ENCODE measurements around the gene ABHD14A.
"Not testable (repeated sequence)": the region's sequence is repeated elsewhere in the genome, so short reads cannot be mapped to it uniquely, and the experiment has no call there.

The ABHD14A gene

GRCh38 chr3:51988286-51989146 is 13.7 kb downstream of the ABHD14A start:
- Mint-ChIP-seq H3K36me3 (peaks cover 47% of the 10 kb centered on the region), H3K4me1 (peaks cover 36% of the 10 kb centered on the region), H3K27ac (peak overlapping the region; percentile 90), H3K4me3 (no peak overlapping the region), H3K9me3 (no peaks in the 10 kb centered on the region)
- no peak for DNase-seq (ENCODE audit: low spot score in 2 of 2)
- ATAC-seq, result no peak

DNA sequence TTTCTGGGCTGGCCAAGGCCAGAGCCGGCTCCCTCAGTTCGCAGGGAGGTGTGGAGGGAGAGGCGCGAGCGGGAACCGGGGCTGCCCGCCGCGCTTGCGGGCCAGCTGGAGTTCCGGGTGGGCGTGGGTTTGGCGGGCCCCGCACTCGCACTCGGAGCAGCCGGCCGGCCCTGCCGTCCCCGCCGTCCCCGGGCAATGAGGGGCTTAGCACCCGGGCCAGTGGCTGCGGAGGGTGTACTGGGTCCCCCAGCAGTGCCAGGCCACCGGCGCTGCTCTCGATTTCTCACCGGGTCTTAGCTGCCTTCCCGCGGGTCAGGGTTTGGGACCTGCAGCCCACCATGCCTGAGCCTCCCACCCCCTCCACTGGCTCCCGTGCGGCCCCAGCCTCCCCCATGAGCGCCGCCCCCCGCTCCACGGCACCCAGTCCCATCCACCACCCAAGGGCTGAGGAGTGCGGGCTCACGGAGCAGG is 15.7 kb downstream of the ABHD14A start:
- not testable (repeated sequence) for DNase-seq (ENCODE audit: low spot score in 2 of 2); ATAC-seq; H3K4me3 Mint-ChIP-seq; H3K9me3 Mint-ChIP-seq
- Mint-ChIP-seq H3K27ac (peak overlapping the region; percentile 58), H3K36me3 (peaks cover 67% of the 10 kb centered on the region), H3K4me1 (peaks cover 45% of the 10 kb centered on the region)

DNA sequence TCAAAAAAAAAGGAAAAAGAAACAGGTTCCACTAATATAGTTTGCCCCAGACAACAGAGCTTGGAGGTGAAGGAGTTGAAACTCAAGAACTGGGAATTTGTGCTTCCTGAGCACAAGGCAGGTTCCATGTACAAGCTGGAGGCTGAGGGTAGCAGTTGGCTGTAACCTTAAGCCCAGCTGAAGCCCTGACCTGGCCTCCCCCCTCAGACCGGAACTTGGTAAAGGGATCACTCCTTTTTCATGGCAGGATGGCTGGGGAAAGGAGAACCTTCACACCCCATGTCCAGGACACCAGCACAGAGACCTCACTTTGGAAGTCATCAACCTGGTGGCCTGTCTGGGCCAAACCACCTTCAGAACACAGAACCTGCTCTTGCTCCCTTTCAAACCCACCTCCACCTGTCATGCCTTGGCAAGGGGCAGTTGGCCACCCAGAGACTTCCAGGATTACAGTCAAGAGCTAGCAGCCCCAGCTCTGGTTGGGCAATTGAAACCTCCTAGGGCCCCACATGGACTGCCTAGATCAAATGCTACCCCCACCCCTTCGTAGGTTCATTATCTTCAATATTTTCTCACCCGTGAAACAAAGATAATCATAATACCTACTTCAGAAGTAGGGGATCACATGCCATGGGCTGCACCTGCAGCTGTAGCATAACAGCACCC is 17.3 kb downstream of the ABHD14A start:
- peaks cover 49% of the 10 kb centered on the region for H3K4me1 Mint-ChIP-seq
- DNase-seq (ENCODE audit: low spot score in 2 of 2) (no peak), ATAC-seq (no peak)
- H3K36me3 Mint-ChIP-seq, result peaks cover 73% of the 10 kb centered on the region
- H3K27ac Mint-ChIP-seq, result peak overlapping the region; percentile 100
- H3K4me3 Mint-ChIP-seq, result peak overlapping the region; percentile 100
- H3K9me3 Mint-ChIP-seq, result no peaks in the 10 kb centered on the region

- Mint-ChIP-seq H3K4me1 (peaks cover 46% of the 10 kb centered on the region), H3K27ac (peak overlapping the region; percentile 100), H3K4me3 (peak overlapping the region; percentile 100), H3K36me3 (peaks cover 64% of the 10 kb centered on the region)
- ATAC-seq; H3K9me3 Mint-ChIP-seq; DNase-seq (ENCODE audit: low spot score in 2 of 2): not testable (repeated sequence)
These were observed 18.8 kb downstream of the ABHD14A start for GRCh38 chr3:51993657-51994056.

DNA sequence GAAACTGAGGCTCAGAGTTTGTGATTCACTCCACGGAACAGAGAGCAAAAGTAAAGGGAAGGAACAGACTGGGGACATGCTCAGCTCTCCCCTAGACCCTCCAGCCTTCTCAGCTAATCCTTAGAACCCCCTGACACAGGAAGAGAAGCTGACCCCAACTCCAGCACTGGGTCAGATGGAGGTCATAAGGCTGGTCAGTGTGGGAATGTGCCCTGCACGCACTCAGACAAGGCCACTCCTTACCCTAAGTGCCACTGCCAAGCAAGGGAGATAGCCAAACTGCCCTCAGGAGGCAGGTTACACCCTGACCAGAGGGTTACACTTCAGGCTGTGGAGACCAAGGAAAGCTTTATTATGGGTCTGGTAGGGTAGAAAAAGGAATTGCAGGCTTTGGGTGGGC is 19.7 kb downstream of the ABHD14A start:
- no peak for ATAC-seq
- H3K4me1 Mint-ChIP-seq, result peaks cover 40% of the 10 kb centered on the region
- H3K4me3 Mint-ChIP-seq, result peak overlapping the region; percentile 100
- peak overlapping the region; percentile 100 for H3K27ac Mint-ChIP-seq
- H3K36me3 Mint-ChIP-seq, result peaks cover 57% of the 10 kb centered on the region
- no peak for DNase-seq (ENCODE audit: low spot score in 2 of 2)
- no peaks in the 10 kb centered on the region for H3K9me3 Mint-ChIP-seq

DNA sequence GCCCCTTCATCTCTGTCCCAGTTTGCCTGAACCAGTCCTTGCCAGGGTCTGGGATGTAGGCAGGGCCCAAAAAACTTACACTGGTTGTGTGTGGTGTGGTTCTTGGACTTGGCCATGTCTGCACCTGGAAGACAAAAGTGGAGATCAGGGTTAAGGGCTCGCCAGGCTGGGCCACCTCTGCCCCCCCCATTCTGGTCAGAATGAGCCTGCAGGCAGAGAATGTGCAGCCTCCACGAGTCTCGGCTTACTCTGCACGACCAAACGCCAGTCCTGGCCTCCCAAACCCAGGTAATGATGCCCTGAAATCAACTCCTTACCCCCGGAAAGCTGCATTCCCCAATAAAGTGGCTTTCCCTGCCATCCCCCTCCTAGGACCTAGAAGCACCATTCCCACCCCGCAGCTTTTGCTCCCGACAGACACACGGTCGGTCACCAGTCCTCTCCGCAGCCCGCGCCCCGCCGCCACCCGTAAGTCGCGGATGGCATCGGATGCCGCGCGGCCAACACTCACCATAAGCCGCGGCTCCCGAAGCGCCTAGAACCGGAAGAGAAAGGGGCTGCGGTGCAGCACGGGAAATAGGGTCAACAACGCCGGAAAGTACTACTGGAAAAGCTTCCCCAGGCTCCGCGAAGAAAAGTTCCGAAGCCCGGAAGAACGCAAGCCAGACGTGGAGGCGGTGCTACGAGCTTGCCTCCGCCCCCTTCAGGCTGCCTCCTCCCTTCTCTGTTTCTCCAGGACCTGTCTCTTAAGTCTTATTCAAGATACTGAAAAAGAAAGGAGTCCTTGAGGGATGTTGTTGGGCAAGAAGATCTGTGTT is 20.7 kb downstream of the ABHD14A start, which contains the start of gene RPL29:
TSS of gene RPL29 (minus strand) at position 550 of the 818 bp plus-strand sequence. CDS start at position 116, 434 bp downstream.
- peaks cover 52% of the 10 kb centered on the region for H3K36me3 Mint-ChIP-seq
- peak; percentile 96 for ATAC-seq
- H3K27ac Mint-ChIP-seq, result peak within 1 kb of the TSS; percentile 100
- no peaks in the 10 kb centered on the region for H3K9me3 Mint-ChIP-seq
- peak; percentile 73 to 96 for DNase-seq (ENCODE audit: low spot score in 2 of 2)
- peak within 1 kb of the TSS; percentile 100 for H3K4me3 Mint-ChIP-seq
- peaks cover 40% of the 10 kb centered on the region for H3K4me1 Mint-ChIP-seq

DNA sequence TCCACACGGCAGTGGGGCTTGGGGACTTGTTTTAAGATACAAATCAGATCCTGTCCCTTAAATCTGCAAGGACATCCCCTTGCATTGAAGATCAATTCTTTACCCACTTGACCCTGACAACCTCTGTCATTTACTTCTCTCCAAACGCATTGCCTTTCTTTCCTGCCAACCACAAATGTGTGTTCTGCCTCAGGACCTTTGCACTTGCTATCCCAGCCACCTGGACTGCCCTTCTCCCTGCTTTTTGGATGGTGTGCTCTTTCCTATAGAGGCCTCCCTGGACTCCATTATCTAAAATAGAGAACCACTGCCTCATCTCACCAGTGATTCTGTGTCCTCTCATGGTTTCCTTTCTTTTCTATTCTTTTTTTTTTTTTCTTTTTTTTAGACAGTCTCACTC is 22.3 kb downstream of the ABHD14A start:
- ATAC-seq (no peak), DNase-seq (ENCODE audit: low spot score in 2 of 2) (no peak)
- H3K9me3 Mint-ChIP-seq, result no peaks in the 10 kb centered on the region
- H3K27ac Mint-ChIP-seq, result peak overlapping the region; percentile 16
- no peak overlapping the region for H3K4me3 Mint-ChIP-seq
- peaks cover 39% of the 10 kb centered on the region for H3K36me3 Mint-ChIP-seq
- peaks cover 42% of the 10 kb centered on the region for H3K4me1 Mint-ChIP-seq

GRCh38 chr3:51997935-51998596 is 23.2 kb downstream of the ABHD14A start:
- Mint-ChIP-seq H3K36me3 (peaks cover 30% of the 10 kb centered on the region), H3K4me3 (no peak overlapping the region), H3K9me3 (no peaks in the 10 kb centered on the region), H3K27ac (no peak overlapping the region), H3K4me1 (peaks cover 36% of the 10 kb centered on the region)
- ATAC-seq, result no peak
- DNase-seq (ENCODE audit: low spot score in 2 of 2), result no peak

DNA sequence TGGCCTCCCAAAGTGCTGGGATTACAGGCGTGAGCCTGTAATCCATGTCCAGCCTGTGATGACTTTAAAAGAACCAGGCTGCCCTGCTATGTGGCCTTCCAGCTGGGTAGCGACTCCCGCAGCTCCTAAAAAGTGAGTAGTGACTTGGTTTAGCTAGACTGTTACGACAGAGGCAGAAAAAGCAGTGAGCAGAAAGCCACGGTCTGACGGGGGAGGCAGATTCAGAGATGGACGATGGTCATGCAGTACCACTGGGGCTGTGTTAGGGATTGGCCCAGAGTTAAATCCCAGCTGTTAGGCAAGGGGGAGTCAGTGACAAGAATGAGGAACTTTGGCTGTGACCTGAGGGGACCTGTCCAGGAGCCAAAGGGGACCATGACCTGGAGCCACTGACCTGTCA is 23.9 kb downstream of the ABHD14A start:
- peaks cover 23% of the 10 kb centered on the region for H3K36me3 Mint-ChIP-seq
- H3K9me3 Mint-ChIP-seq, result no peaks in the 10 kb centered on the region
- no peak for DNase-seq (ENCODE audit: low spot score in 2 of 2)
- peaks cover 29% of the 10 kb centered on the region for H3K4me1 Mint-ChIP-seq
- no peak for ATAC-seq
- H3K4me3 Mint-ChIP-seq, result no peak overlapping the region
- H3K27ac Mint-ChIP-seq, result no peak overlapping the region

DNA sequence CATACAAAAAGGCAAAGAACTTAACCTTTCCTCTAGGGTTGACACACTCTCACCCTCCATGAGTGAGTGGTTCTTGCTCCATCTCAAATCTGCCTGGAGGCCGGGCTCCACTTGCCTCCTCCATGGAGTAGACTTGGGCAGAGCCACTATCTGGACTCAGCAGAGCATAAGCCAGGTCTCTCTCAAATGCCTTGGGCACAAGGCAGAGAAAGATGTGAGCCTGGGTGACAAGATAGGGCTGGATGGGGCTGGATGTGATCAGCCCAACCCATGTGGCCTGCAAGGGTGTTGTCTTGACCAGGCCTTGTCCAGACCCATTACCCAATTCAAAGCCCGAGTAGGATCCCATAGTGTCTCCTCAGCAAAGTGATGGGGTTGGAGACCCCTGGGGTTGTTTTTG is 25.0 kb downstream of the ABHD14A start:
- DNase-seq (ENCODE audit: low spot score in 2 of 2), result no peak
- Mint-ChIP-seq H3K4me1 (peaks cover 19% of the 10 kb centered on the region), H3K36me3 (peaks cover 13% of the 10 kb centered on the region), H3K4me3 (no peak overlapping the region), H3K9me3 (no peaks in the 10 kb centered on the region), H3K27ac (no peak overlapping the region)
- no peak for ATAC-seq

DNA sequence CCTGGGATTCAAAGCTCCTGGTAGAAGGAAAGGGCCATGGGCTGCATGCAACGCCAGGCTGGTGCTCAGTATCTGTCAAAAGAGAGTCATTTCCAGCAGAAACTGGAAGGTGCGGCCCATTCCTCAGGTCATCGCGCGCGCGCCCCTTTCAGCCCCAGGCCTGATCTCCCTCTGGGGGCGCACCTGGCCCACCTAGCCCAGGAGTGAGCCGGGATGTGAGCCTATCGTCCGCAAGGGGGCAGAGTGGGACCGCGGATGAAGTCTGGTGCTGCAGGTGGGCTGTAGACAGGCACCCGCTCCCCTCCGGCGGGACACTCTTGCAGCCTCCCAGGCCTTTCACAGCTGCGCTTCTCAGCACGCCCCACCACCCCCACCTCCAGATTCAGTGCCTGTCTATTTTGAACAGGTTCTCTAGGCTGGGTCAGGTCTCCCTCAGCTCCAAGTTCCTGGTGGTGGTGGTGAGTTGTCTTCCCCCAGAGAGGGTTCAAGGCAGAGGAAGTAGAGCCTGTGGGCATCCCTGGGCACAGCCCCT is 26.6 kb downstream of the ABHD14A start:
- H3K27ac Mint-ChIP-seq, result peak overlapping the region; percentile 50
- H3K36me3 Mint-ChIP-seq, result no peaks in the 10 kb centered on the region
- peak; percentile 95 for ATAC-seq
- no peaks in the 10 kb centered on the region for H3K9me3 Mint-ChIP-seq
- DNase-seq (ENCODE audit: low spot score in 2 of 2), result peak; percentile 86 to 93
- H3K4me3 Mint-ChIP-seq, result no peak overlapping the region
- peaks cover 11% of the 10 kb centered on the region for H3K4me1 Mint-ChIP-seq

- Mint-ChIP-seq H3K4me1 (peaks cover 11% of the 10 kb centered on the region), H3K27ac (peak overlapping the region; percentile 50), H3K36me3 (no peaks in the 10 kb centered on the region), H3K4me3 (no peak overlapping the region), H3K9me3 (no peaks in the 10 kb centered on the region)
- ATAC-seq, result no peak
- no peak for DNase-seq (ENCODE audit: low spot score in 2 of 2)
These were observed 27.9 kb downstream of the ABHD14A start for GRCh38 chr3:52002748-52003147.

GRCh38 chr3:52004163-52004787 is 29.4 kb downstream of the ABHD14A start:
- H3K27ac Mint-ChIP-seq, result no peak overlapping the region
- H3K9me3 Mint-ChIP-seq, result no peaks in the 10 kb centered on the region
- peaks cover 11% of the 10 kb centered on the region for H3K4me1 Mint-ChIP-seq
- H3K4me3 Mint-ChIP-seq, result no peak overlapping the region
- H3K36me3 Mint-ChIP-seq, result no peaks in the 10 kb centered on the region
- ATAC-seq, result no peak
- no peak for DNase-seq (ENCODE audit: low spot score in 2 of 2)

DNA sequence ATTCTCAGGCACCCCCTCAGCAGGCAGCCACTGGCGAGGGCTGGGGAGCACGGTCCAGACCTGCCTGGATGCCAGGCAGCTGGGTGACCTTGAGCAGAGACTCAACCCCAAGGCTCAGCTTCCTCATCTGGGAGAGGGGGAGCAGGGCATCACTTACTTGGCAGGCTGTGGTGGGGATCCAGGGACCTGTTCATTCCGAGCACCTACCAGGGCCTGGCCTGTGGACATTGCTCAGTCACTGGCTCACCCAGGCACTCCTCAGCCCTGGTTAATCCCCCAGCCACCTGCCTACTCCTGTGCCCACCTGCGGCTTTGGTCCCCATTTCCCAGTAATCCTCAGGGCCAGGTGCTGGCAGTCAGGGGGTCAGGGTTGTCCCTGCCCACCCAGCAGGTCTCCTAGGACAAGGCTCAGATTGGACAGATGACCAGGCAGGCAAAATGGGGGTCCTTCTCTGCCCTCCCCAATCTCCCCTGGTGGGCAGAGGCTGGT is 30.1 kb downstream of the ABHD14A start:
- DNase-seq (ENCODE audit: low spot score in 2 of 2) (no peak), ATAC-seq (no peak)
- Mint-ChIP-seq H3K4me1 (peaks cover 11% of the 10 kb centered on the region), H3K9me3 (no peaks in the 10 kb centered on the region), H3K4me3 (no peak overlapping the region), H3K27ac (no peak overlapping the region), H3K36me3 (no peaks in the 10 kb centered on the region)
